ENCODE measurements around the gene LSM4.

Gene LSM4

DNA sequence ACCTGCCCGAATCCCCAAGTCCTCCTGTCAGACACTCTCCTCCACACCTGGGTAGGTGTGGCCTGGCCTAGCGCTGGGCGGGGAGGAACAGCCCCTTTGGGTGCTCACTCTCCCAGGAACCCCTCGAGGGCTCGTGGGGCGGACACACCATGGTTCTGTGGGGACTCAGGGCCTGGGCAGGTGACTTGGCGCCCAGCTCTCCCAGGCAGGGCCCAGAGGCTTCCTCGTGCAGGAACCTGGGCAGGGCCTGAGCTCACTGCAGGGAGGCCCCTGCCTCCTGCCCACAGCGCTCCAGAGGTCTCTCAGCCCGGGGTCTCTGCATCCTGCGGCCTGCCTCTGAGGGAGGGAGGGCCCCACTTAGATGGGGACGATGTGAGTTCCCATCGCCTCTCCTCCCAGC is 11.9 kb downstream of the LSM4 start:
- no peak for DNase-seq (ENCODE audit: low read depth)

GRCh38 chr19:18310118-18310909 is 12.6 kb downstream of the LSM4 start:
- no peak for DNase-seq (ENCODE audit: low read depth)

DNA sequence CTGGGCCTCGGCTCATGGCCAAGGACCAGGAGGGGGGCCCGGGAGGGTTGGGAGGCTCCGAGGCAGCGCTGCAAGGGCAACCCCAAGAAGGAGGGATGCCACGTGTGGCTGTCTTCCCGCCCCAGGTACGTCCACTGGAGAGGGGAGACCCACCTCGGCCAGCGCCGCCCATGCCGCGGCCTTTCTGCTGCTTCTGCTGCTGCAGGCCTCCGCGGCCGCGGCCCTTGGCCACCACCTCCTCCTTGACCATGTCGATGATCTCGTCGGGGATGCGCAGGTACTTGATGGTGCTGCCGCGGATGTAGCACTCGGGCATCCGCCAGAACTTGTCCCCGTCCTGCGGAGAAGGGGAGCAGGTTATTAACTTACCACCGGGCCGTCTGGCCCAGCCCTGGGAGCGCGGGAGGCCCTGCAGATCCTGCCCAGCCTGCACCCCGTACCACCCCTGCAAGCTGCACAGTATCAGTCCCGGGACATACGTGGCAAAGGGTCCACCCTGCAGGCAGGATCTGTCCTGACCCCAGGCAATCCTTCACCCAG is 13.3 kb downstream of the LSM4 start:
- no peak for DNase-seq (ENCODE audit: low read depth)

DNA sequence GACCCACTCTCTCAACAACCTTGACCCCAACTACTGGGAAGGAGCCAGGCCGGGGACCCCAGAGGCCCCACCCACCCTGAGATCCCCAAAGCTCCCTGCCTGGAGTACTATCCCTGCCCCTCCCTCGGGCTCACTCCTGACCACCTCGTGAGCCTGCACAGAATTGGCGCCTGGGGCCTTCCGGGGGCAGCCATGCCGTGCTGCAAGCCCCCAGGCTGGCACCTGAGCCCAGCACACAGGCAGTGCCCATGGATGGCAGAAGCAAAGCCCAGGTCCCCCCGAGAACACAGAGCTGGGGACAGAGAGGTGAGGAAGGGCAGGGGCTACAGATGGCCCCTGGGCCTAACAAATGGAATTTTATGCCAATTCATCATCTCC is 13.9 kb downstream of the LSM4 start:
- no peak for DNase-seq (ENCODE audit: low read depth)

DNA sequence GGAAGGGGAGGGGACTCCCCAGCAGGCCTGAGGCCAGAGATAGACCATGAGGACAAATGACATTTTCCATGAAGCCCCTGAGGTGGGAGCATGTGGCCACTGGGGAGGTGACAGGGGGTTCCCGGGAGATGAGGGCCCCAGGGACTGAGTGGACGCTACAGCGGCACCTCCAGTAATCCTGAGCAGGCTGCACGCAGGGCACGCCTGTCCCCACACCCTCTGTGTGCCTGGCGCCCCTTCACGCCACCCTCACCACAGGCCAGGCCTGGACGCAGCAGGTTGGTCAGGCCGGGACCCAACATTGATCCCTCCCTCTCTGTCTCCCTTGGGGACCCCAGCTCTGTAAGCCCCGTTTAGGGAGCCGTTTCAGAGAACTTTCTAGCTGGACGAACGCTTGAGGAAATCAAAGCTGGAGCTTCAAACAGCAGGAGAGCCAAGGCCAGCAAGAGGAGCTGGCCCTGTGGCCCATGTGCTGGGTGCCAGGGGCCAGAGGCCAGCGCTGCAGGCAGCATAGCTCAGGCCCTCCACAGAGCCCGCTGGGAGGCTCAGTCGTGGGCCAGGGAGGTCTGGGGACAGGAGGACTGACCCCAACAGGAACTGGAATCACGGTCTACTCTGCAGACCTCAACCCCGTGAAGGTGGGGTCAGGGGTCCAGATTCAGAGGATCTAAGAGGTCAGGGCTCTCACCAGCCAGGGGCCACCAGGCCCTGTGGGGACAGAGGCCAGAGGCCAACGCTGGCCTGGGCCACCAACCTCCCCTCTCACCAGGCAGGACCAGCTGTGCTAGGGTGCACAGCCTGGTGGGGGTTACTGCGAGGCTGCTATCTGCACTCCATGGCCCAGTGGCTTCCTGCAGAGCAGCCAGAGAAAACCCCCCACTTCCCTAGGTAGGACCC is 14.6 kb downstream of the LSM4 start:
- DNase-seq (ENCODE audit: low read depth), result no peak

GRCh38 chr19:18307271-18307681 is 15.6 kb downstream of the LSM4 start:
- no peak for DNase-seq (ENCODE audit: low read depth)

DNA sequence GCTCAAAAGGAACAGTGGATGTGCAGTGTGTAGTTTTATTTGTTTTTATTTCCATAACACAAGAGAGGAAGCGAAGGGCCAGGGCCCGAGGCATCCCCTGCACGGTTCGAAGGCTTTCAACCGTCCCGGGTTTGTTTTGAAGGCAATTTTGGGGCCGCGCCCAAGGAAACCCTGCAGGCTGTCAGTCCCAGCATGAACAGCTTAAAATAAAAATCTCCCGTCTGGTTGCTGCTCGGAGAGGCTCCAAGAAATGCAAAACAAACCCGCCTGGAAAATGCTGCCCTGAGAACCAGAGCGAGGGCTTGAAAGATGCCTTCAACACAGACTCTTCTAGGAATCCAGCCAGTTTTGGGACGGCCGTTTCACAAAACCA is 16.0 kb downstream of the LSM4 start:
- DNase-seq (ENCODE audit: low read depth), result no peak

- no peak for DNase-seq (ENCODE audit: low read depth)
Measured at GRCh38 chr19:18306209-18306887, 16.5 kb downstream of the LSM4 start.

DNA sequence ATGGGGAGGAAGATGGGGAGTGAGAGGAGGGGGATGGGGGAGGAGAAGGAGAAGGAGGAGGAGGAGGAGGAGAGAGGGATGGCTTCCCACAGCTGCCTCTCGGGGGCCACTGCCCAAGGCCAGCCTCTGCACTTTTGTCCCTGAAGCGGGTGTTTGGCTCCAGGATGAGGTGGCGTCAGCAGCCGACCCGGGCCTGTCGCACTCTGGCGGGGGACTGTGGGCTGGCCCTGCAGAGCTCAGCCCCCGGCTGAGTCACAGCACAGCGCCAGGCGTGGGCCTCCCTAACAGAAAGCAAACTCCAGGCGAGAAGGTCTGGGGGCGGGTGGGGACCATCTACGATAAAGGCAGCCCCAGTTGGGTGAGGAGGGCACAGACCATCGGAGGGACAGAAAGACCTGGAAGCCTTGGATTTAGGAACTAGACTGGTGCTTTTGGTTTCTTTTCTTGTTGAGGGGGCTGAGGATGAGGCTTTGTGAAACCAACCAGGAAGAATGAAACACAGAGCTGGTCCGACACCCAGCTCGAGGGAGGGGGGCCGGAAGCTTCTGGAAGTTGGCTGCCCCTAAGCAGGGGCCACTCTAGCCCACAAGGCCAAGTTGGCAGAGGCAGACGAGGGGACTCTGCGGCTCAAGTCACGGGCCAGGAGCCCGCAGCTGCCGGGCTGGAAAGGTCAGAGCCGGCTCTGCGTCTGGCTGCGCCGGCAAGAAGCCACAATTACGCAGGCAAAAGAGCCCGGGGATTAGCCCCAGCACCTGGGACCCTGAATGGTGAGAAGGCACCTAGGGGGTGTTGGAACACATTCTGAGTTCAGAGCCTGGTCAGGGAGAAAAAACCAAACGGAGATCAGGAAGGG is 18.2 kb downstream of the LSM4 start:
- DNase-seq (ENCODE audit: low read depth), result peak; percentile 73

DNA sequence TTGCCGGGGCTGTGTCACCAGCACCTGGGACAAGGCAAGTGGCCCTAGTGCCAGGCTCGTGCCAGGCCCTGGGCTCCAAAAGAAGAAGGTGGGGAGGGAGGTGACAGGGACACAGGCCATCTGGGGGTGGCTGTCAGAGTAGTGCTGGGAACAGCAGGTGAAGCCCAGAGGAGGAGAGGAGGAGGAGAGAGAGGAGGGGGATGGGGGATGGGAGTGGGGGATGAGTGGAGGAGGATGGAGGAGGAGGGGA is 18.7 kb downstream of the LSM4 start:
- no peak for DNase-seq (ENCODE audit: low read depth)

DNA sequence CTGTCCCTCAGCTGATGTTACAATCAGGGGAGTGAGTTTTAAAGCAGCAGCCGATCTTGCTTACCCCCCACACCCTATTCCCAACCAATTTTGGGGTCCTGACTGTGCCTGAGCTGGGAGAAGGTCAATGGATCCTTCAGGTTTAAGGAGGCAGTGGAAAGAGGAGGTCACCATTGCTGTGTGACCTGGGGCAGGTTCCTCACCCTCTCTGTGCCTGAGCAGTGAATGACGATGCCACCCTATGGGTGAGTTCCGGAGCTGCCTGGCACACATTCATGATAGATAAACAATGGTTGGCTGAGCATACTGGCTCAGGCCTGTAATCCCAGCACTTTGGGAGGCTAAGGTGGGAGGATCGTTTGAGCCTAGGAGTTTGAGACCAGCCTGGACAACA is 21.2 kb downstream of the LSM4 start:
- no peak for DNase-seq (ENCODE audit: low read depth)

DNA sequence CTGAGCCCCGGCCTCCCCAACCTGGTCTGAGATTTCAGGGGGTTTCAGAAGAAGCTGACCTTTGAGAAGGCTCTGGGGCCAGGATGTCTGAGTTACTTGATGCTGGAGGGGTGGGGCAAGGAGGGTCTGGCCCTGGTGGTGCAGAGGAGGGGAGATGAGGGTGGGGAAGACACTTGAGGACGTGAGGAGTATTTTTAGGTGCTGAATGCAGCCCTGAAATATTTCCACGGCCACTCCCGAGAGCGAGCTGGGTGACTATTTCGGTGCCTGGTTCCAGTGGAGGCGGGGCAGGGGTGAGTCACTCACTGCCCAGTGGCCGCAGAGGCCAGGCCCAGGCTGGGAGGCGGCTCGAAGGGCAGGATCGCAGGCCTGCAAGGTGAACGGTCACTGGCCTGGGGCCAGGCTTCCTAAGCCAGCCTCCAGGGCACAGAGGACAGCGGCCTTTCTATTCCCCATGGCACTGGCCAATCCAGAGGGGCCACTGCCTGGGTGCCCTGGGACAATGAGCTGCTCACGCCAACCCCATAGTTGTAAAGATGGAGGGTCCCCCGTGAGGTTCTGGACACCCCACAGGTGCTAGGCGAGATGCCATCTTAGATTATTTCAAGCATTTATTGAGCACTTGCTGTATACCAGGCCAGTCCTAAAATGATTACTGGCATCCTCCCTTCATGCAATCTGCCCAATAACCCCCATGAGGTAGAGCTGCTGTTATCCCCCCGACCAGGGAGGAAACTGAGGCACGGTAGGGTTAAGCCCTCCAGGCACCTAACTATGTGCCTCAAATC is 21.8 kb downstream of the LSM4 start:
- no peak for DNase-seq (ENCODE audit: low read depth)

- DNase-seq (ENCODE audit: low read depth), result no peak
Measured at GRCh38 chr19:18299654-18300053, 23.2 kb downstream of the LSM4 start.

DNA sequence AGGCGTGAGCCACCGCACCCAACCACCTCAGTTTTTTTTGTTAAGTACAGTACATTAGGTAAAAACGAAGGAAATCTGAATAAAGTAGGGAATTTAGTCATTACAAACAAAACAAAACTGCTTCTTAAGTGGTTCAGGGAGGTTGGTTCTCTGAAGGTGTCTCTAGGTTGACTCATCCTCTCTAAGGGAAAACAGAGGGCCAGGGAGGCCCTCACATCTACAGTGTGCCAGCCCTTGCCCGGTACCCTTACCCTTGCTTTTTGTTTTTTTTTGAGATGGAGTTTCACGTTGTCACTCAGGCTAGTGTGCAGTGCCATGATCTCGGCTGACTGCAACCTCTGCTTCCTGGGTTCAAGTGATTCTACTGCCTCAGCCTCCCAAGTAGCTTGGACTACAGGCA is 24.3 kb downstream of the LSM4 start:
- no peak for DNase-seq (ENCODE audit: low read depth)

DNA sequence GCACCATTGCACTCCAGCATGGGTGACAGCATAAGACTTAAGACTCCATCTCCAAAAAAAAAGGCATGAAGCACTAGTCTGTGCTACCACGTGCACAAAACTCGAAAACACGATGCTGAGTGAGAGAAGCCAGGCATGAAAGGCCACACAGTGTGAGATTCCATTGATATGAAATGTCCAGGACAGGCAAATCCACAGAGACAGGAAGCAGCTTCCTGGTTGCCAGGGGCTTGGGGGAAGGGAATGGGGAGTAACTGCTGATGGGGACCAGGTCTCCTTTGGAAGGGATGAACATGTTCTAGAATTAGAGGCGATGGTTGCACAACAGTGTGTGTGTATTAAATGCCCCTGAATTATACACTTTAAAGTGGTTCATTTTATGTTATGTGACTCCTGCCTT is 25.6 kb downstream of the LSM4 start:
- no peak for DNase-seq (ENCODE audit: low read depth)

- no peak for DNase-seq (ENCODE audit: low read depth)
Measured at GRCh38 chr19:18295034-18295451, 27.8 kb downstream of the LSM4 start.

DNA sequence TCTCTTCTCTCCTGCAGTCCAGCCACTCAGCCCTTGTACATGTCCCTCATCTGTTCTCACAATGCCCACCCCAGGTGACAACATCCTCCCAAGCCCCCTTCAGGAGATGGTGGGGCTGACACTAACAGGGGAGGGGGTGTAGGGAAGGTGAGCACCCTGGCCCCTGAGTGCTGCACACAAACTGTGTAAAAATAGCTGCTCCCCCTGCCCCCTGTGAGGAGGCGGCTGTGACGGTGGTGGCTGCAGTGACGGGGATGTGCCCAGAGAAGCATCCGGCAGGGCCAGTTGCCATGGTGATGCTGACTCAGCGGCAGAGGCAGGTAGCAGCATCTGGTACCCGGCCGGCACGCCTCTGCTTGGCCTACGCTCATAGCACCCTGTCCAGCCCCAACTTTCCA is 28.4 kb downstream of the LSM4 start:
- DNase-seq (ENCODE audit: low read depth), result peak; percentile 83

GRCh38 chr19:18293642-18294466 is 29.0 kb downstream of the LSM4 start:
- DNase-seq (ENCODE audit: low read depth), result no peak

DNA sequence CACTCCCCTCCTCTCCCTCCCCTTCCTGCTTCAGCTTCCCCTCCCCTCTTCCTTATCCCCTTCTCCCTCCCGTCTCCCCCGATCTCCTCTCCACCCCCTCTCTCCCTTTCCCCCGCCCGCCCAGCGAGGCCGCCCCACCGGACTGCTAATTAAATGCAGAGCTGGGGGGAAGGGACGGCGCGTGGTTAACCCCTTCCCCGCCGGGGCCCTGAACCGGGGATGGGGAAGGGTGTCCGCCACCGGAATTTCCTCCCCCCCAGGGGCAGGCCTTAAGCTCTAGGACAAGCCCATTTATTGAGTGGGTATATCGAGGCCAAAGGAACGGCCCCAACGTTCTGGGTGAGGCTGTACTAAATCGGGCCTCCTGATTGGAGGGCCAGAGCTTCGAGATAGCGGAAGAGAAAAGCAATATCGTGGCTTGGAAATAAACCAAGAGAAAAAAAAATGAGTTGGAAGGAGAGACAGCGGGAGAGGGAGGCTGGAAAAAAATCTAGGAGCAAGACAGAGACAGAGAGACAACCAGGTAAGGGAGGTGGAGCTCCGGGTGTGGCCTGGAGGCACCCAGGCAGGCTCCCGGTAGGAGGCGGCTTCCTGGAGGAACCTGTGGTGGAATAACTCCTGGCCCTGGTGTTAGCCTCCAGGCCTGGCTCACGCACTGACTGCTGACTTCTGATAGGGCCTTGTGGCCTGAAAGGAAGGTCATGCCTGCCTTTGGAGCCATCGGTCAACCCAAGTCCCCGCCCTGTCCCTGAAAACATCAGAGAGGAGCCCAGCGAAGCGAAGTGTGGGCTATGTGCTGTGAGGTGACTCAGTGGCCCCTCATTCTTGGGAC is 29.9 kb downstream of the LSM4 start:
- no peak for DNase-seq (ENCODE audit: low read depth)

Measured in activated T-helper 1 cell treated with Interleukin-2 at 50 U/mL for 16 hours (primary cell).